Measurements from ENCODE around the gene RHOH. TPM values are rescaled to one million over a fixed set of nuclear protein-coding genes. Genes with fewer than 3 reads are reported as not detected.

RHOH gene
- total RNA-seq, 1 donor from 2014 or later, result not detected

DNA sequence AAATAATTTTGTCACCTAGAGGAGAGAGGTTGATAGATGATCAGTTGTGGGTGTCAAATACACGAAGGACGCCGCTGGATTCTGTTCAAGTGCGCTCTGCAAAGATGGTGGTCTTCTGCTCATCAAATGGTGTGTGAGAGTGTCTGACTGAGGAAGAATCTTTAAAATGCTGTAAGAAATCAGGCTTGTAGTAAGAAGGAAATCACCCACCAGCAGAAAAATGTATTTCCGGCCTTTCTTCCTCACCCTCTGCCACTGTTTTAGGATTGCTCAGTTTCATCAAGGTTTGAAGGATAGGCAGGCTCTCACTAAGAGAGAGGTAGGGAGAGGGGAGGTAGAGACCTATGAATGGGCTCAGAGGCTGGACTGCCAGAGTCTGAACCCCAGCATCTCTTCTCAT, 28.7 kb downstream of the RHOH start:
- H3K4me2 ChIP-seq (ENCODE audit: low read length), result no peak overlapping the region
- no peak for DNase-seq (ENCODE audit: low read depth)

DNA sequence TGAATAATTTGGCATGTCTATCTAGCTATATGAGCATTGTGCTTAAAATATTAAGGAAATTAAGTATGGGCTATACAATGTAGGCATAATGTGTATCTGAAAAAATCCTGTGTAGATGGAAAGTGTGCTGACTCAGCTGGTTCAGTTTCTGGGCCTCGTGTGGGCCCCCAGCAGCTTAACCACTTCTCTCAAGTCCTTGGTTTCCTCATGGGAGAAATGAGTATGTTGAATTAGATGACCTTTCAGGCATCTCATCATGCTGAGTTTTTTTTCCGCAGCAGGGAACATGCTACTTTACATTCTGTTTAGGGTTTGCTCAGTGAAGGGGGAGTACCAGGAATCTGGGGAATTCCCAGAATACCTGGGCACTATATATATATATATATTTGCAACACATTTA, 30.5 kb downstream of the RHOH start:
- Mint-ChIP-seq H3K27ac (ENCODE audit: unreplicated experiment) (no peak overlapping the region), H3K4me3 (ENCODE audit: unreplicated experiment) (no peak overlapping the region)
- no peak for FAIRE-seq

More for the DNA sequence above, 28.7 kb downstream of the RHOH start:
- H3K27ac ChIP-seq (ENCODE audit: low read depth, low read length), result no peak overlapping the region
- no peak overlapping the region for H3K4me3 ChIP-seq (ENCODE audit: insufficient read depth, low read depth, low read length)
- H2AFZ ChIP-seq (ENCODE audit: low read depth, low read length), result no peak overlapping the region
- Mint-ChIP-seq H3K27ac (ENCODE audit: unreplicated experiment) (no peak overlapping the region), H3K4me3 (ENCODE audit: unreplicated experiment) (no peak overlapping the region), H3K36me3 (ENCODE audit: low read depth, unreplicated experiment) (no peaks in the 10 kb centered on the region), H3K9me3 (ENCODE audit: unreplicated experiment) (peaks cover 7% of the 10 kb centered on the region), H3K27me3 (ENCODE audit: low read depth, unreplicated experiment) (no peaks in the 10 kb centered on the region), H3K4me1 (ENCODE audit: low read depth, unreplicated experiment) (peaks cover 3% of the 10 kb centered on the region)
- H3K9ac ChIP-seq (ENCODE audit: low read length), result no peak overlapping the region
- no peaks in the 10 kb centered on the region for H3K4me1 ChIP-seq (ENCODE audit: insufficient read depth, low read length)
- no peak for FAIRE-seq
- no peaks in the 10 kb centered on the region for H3K36me3 ChIP-seq (ENCODE audit: insufficient read depth, low read length)
- H3K9me3 ChIP-seq (ENCODE audit: insufficient read depth, low read depth, low read length), result no peaks in the 10 kb centered on the region
- TF ChIP-seq, protein P1, sequence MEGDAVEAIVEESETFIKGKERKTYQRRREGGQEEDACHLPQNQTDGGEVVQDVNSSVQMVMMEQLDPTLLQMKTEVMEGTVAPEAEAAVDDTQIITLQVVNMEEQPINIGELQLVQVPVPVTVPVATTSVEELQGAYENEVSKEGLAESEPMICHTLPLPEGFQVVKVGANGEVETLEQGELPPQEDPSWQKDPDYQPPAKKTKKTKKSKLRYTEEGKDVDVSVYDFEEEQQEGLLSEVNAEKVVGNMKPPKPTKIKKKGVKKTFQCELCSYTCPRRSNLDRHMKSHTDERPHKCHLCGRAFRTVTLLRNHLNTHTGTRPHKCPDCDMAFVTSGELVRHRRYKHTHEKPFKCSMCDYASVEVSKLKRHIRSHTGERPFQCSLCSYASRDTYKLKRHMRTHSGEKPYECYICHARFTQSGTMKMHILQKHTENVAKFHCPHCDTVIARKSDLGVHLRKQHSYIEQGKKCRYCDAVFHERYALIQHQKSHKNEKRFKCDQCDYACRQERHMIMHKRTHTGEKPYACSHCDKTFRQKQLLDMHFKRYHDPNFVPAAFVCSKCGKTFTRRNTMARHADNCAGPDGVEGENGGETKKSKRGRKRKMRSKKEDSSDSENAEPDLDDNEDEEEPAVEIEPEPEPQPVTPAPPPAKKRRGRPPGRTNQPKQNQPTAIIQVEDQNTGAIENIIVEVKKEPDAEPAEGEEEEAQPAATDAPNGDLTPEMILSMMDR (IDR thresholded peaks at IDR 0.05; ENCODE audit: insufficient read depth, low read depth, low read length), result no peak
- no peak for TF ChIP-seq EZH2 (IDR thresholded peaks at IDR 0.05; ENCODE audit: insufficient read depth, low read length)
- H3K27me3 ChIP-seq (ENCODE audit: insufficient read depth, low read length), result no peaks in the 10 kb centered on the region
- no peaks in the 10 kb centered on the region for H3K79me2 ChIP-seq (ENCODE audit: insufficient read depth, low read length)
- no peaks in the 10 kb centered on the region for H4K20me1 ChIP-seq (ENCODE audit: insufficient read depth, low read length)

More for the DNA sequence above, 30.5 kb downstream of the RHOH start:
- no peak overlapping the region for H3K4me3 ChIP-seq (ENCODE audit: insufficient read depth, low read depth, low read length)
- no peak for TF ChIP-seq EZH2 (IDR thresholded peaks at IDR 0.05; ENCODE audit: insufficient read depth, low read length)
- TF ChIP-seq, protein P1 (IDR thresholded peaks at IDR 0.05; ENCODE audit: insufficient read depth, low read depth, low read length), result no peak
- H3K9ac ChIP-seq (ENCODE audit: low read length), result no peak overlapping the region
- DNase-seq (ENCODE audit: low read depth), result no peak
- H3K79me2 ChIP-seq (ENCODE audit: insufficient read depth, low read length), result no peaks in the 10 kb centered on the region
- H3K27ac ChIP-seq (ENCODE audit: low read depth, low read length), result no peak overlapping the region
- no peaks in the 10 kb centered on the region for H3K27me3 ChIP-seq (ENCODE audit: insufficient read depth, low read length)
- no peaks in the 10 kb centered on the region for H3K9me3 ChIP-seq (ENCODE audit: insufficient read depth, low read depth, low read length)
- H2AFZ ChIP-seq (ENCODE audit: low read depth, low read length), result no peak overlapping the region
- Mint-ChIP-seq H3K36me3 (ENCODE audit: low read depth, unreplicated experiment) (no peaks in the 10 kb centered on the region), H3K27me3 (ENCODE audit: low read depth, unreplicated experiment) (no peaks in the 10 kb centered on the region), H3K4me1 (ENCODE audit: low read depth, unreplicated experiment) (peaks cover 3% of the 10 kb centered on the region), H3K9me3 (ENCODE audit: unreplicated experiment) (peaks cover 2% of the 10 kb centered on the region)
- H4K20me1 ChIP-seq (ENCODE audit: insufficient read depth, low read length), result no peaks in the 10 kb centered on the region
- no peak overlapping the region for H3K4me2 ChIP-seq (ENCODE audit: low read length)
- H3K36me3 ChIP-seq (ENCODE audit: insufficient read depth, low read length), result no peaks in the 10 kb centered on the region
- no peaks in the 10 kb centered on the region for H3K4me1 ChIP-seq (ENCODE audit: insufficient read depth, low read length)

Measured in astrocyte (in vitro differentiated cells and primary cell).